Mucosa of descending colon (tissue), 3 donors: ENCODE data around the gene MAEA. TPM values are rescaled to one million over a fixed set of nuclear protein-coding genes. Genes with fewer than 3 reads are reported as not detected.

Source experiments
- ATAC-seq: fragments of 200-7000 bp; cut with Tn5 transposase; one replicate; pipeline ENCODE4 v1.9.1; 2020; ENCODE audit warnings: mild to moderate bottlenecking, moderate library complexity
- DNase-seq, 3 donors: peaks; one replicate each; pipeline ENCODE4 v3.0.0-alpha.2; 2020
- H3K36me3 ChIP-seq: fragments of 200-600 bp; one replicate; pipeline ENCODE4 v1.8.0; 2021; ENCODE audit warnings: low read depth, mild to moderate bottlenecking
- H3K4me1 ChIP-seq: fragments of 200-600 bp; one replicate; pipeline ENCODE4 v1.8.0; 2021; ENCODE audit warnings: low read depth, mild to moderate bottlenecking
- H3K4me3 ChIP-seq: fragments of 200-600 bp; one replicate; pipeline ENCODE4 v1.8.0; 2021; ENCODE audit warnings: mild to moderate bottlenecking
- H3K9me3 ChIP-seq: fragments of 200-600 bp; one replicate; pipeline ENCODE4 v1.8.0; 2021; ENCODE audit warnings: mild to moderate bottlenecking
- intact Hi-C, 2 donors: fragments of 100-400 bp; cut with DNase I in 1 of 2; cut with micrococcal nuclease in 1 of 2; formaldehyde crosslinking; loops; one replicate each; pipeline versions ENCODE4 v1.11.0 to v1.11.1; 2022; cut with DNase I, micrococcal nuclease
- total RNA-seq, 3 donors: library from RNA; stranded (reverse); fragmentation: NEBNext Ultra II Directional in 2 of 3; extraction: Animal tissue kit (Norgen Biotek cat#: 25700) in 2 of 3; gene quantifications; one replicate each; pipeline versions ENCODE4 v1.2.1 to v1.2.4, GENCODE V29; 2021 to 2023
- TF ChIP-seq, protein P1 (sequence below): fragments of 200-600 bp; IDR thresholded peaks from one replicate; pipeline ENCODE4 v1.8.0; 2022; ENCODE audit warnings: antibody characterized with exemption, mild to moderate bottlenecking
- donor health status: DM: no; HTN: no; CAD: no; lungs with moderate emphysema.
- donor health status: DM: no; HTN: no; CAD: no.
- donor health status: DM: no; HTN: yes; CAD: no.

Gene MAEA
- total RNA-seq, 3 donors from 2014 or later, result 75.5 to 112 (median 98.4) TPM

DNA sequence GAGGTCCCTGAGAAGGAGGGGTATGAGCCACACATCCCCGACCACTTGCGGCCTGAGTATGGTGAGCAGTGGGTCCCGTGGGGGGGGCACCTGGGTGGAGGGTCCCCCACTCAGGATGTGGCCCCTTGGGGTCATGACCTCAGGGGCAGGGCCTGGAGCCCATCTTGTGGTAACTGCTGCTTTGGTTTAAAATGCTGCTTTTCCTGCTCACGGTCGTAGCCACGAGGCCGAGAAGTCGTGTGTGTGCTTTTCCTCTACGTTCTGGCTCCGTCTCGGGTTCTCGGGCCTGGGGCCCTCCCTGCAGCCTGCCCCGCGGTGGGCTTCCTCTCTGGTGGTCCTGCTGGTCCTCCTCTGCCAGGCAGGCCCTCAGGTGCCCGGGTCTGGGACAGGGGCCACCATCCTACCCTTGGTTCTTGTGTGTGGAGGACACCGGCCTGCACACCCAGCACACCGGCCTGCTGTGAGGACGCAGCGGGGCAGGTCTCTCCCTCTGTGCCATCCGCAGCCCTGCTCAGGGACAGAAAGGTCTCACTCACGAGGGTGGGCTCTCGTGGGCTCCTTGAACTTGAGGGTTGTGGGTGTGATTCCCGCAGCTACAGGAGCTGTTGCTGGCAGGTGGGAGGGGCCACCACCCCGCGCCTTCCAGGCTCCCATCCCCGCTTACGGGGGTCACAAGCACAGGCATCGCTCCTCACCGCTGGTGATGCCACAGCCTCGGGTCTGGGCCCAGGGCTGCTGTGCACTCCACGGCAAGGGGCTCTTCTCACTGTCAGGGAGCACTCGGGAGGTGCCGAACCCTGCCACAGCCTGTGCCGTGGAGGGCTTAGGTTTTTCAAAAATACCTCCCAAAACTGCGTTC is 76.9 kb downstream of the MAEA start:
- Histone ChIP-seq H3K36me3 (no peaks in the 10 kb centered on the region), H3K4me1 (no peaks in the 10 kb centered on the region), H3K4me3 (no peak overlapping the region), H3K9me3 (no peaks in the 10 kb centered on the region)
- intact Hi-C loops, result no loop called here
- TF ChIP-seq, protein P1, sequence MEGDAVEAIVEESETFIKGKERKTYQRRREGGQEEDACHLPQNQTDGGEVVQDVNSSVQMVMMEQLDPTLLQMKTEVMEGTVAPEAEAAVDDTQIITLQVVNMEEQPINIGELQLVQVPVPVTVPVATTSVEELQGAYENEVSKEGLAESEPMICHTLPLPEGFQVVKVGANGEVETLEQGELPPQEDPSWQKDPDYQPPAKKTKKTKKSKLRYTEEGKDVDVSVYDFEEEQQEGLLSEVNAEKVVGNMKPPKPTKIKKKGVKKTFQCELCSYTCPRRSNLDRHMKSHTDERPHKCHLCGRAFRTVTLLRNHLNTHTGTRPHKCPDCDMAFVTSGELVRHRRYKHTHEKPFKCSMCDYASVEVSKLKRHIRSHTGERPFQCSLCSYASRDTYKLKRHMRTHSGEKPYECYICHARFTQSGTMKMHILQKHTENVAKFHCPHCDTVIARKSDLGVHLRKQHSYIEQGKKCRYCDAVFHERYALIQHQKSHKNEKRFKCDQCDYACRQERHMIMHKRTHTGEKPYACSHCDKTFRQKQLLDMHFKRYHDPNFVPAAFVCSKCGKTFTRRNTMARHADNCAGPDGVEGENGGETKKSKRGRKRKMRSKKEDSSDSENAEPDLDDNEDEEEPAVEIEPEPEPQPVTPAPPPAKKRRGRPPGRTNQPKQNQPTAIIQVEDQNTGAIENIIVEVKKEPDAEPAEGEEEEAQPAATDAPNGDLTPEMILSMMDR, result no peak
- peak in 2 of 3 donors; percentile 10 to 34 for DNase-seq
- ATAC-seq, result no peak

DNA sequence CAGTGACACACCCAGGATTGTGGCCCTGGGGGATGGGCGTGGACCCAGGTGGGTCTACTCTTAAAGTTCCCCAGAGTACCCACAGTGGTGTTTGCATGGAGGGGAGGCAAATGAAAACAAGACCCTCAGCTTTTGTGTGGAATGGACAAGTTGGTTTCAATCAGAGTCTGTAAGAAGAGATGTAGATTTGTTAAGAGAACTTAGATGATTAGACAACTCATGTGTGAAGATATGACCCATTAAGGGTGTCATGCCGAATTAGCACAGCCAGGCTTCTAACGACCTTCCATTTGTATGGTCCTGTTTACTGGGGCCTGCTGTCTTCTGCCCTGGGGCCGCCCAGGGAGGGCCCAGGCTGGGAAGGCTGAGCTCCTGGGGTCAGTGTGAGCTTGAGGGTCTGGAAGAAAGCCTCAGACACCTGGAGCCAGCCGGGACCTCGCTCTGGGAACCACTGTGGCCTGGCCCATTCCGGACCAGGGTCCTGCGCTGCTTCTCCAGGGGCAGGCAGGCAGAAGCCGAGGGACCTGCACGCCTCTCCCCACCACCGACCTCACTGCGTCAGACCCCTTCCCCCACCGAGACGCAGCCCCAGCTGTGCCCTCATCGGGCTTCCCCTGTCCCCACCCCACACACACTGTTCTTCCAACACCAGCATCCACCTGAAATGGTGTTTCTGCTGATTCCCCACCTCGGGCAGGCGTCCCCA is 77.7 kb downstream of the MAEA start:
- TF ChIP-seq, protein P1, result no peak
- ATAC-seq, result no peak
- Histone ChIP-seq H3K36me3 (no peaks in the 10 kb centered on the region), H3K4me3 (no peak overlapping the region), H3K4me1 (no peaks in the 10 kb centered on the region), H3K9me3 (no peaks in the 10 kb centered on the region)
- intact Hi-C loops, result no loop called here
- DNase-seq, result peak in 1 of 3 donors; percentile 12

DNA sequence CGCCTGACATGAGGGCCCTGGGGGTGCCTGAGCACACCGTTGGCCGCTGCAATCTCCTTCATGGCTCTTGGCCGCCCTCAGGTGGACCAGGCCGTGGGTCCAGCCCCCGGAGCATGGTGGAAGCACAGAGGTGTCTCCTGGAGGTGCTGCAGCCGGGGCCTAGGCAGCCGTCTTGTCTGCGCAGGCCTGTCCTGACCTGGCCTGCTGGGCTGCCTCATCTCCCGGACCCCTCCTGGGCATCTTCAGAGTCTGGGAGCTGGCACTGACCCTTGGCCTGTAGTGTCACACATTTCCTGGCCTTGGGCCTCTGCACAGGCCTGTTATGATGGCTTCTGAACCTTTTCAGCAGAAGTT is 78.2 kb downstream of the MAEA start:
- TF ChIP-seq, protein P1, result no peak
- peak in 1 of 3 donors; percentile 1 for DNase-seq

DNA sequence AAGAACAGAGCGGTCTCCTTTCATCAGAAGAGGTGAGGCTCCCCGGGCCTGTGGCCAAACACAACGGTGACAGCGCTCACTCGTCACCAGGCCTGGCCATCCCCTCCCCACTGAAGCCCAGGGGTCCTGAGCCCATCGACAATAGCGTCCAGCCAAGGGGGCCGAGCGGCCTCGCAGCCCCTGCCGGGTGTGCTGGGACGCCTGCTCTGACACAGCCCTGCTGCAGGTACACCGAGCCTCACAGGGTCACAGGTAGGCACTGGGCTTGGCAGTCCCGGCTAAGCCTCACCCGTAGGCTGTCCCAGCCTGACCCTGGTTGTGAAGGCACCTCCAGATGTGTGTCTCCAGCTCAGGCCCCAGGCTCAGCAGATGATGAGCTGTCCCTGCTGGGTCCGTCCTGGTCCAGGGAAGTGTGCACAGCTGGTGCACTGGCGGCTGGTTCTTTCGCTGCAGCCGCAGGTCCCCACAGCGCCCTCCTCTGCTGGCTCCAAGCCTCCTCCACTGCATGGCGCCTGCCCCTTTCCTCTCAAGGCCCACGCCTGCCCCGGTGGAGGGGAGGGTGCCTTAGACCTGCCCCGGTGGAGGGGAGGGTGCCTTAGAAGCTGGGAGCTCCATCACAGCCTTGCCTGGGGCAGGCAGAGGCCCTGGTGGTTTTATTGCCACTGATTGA is 78.9 kb downstream of the MAEA start:
- ATAC-seq (no peak), DNase-seq (peak in 2 of 3 donors; percentile 16 to 47)
- Histone ChIP-seq H3K4me1 (no peaks in the 10 kb centered on the region), H3K9me3 (no peaks in the 10 kb centered on the region), H3K36me3 (no peaks in the 10 kb centered on the region), H3K4me3 (no peak overlapping the region)
- TF ChIP-seq, protein P1, result no peak
- intact Hi-C loops, result no loop called here

More for the DNA sequence above, 78.2 kb downstream of the MAEA start:
- H3K36me3 ChIP-seq, result no peaks in the 10 kb centered on the region
- no peaks in the 10 kb centered on the region for H3K9me3 ChIP-seq
- ATAC-seq, result no peak
- H3K4me3 ChIP-seq, result no peak overlapping the region
- intact Hi-C loops, result no loop called here
- no peaks in the 10 kb centered on the region for H3K4me1 ChIP-seq

DNA sequence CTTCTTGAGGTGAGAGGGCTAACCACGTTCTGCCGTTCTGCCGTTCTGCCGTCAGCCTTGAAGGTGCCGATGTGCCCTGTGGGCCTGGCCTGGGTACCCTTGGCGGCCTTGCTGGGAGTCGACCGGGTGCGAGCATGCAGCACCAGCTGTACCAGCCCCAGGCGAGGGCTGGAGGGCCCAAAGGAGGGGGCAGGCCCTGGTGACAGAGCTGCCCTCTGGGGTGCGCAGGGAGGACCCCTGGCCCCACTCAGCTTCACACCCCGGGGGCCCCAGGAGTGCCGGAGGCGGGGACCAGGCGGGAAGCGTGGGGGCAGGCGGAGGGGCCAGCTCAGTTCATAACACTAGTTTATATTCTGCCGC is 79.4 kb downstream of the MAEA start:
- Histone ChIP-seq H3K36me3 (no peaks in the 10 kb centered on the region), H3K4me3 (no peak overlapping the region), H3K4me1 (no peaks in the 10 kb centered on the region), H3K9me3 (no peaks in the 10 kb centered on the region)
- DNase-seq, result peak in 1 of 3 donors; percentile 10
- no peak for ATAC-seq
- TF ChIP-seq, protein P1, result no peak
- intact Hi-C loops, result no loop called here
